HG02763 (cell line): ENCODE measurements around the gene MSS51.
A peak's percentile ranks its signal among the peaks of the same experiment; 100 is the strongest.
"Not testable (repeated sequence)": the region's sequence is repeated elsewhere in the genome, so short reads cannot be mapped to it uniquely, and the experiment has no call there.

Source experiments
- ATAC-seq: cut with Tn5 transposase; IDR thresholded peaks from one replicate; pipeline ENCODE4 v1.9.1; 2021; ENCODE audit warnings: mild to moderate bottlenecking, moderate library complexity; ENCODE audit not compliant: unreplicated experiment

MSS51 gene

DNA sequence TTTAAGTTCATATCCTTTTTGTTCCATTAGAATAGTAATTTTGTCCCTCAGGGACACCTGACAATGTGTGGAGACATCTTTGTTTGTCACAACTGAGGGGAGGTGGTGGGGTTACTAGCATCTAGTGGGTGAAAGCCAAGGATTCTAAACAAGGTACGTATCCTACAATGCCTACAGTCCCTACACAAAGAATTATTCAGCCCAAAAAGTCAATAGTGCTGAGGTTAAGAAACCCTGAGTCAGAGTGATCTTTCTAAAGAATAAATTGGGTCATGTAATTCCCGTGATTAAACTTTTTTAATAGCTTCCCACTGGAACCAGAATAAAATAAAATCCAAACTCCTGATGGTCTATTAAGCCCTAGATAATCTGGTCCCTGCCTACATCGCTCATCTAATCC, 16.8 kb downstream of the MSS51 start:
- ATAC-seq: no peak

GRCh38 chr10:73414230-73414945, 19.0 kb downstream of the MSS51 start:
- no peak for ATAC-seq

DNA sequence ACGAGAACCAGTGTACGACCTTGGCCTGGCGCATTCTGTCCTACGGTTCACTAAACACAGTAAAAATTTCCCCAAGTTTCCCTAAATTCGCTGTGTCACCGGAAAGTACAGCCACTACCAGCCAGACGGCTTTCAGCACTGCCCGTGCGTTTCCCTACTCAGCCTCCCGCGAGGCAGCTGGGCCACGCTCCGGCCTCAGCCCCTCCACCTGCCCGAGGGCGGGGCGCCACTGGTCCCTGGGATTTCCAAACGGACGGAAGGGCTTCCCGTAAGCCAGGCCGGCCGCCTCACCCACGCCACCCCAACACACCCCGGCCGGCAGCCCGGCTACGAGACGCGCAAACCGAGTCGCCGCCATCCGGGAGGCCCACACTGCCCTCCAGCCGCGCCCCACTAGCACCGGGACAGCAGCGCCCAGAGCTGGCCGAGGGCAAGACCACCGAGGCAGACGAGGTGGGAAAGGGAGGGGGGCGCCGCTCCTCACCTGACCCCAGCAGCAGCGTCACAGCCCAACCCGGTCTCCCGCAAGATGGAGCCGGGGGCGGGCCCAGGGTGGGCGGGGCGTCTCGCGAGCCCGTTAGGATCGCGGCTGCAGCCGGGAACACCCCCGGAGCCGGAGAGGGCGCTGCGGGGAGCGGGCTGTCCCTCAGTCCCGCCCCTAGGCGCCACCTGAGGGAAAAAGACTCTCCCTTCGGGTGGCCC, 19.7 kb downstream of the MSS51 start, which contains the start of gene ANXA7:
Gene ANXA7 (minus strand): TSS at position 531 of the 702 bp plus-strand sequence. CDS start 13,202 bp downstream, outside the sequence.
- ATAC-seq: peak; percentile 91

DNA sequence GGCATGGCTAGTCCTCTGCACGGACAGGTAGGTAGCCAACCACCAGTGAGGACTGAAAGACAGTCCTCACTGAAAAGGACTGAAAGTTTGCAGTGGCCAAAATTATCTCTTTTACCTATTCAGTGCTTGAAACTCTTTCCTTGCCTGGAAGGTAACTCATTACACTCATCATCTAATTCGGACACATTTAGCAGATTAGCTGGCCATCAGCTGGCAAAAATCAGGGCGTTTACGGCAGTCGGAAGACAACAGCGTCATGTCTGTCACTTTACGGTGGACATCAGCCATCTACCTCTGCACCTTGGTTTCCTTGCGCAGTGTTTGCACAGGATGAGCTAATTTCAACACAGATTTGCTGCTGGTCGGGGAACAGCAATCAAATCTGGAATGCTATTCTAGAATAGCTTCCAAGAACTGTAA, 20.2 kb downstream of the MSS51 start:
- ATAC-seq: peak; percentile 26

GRCh38 chr10:73410897-73411296, 22.5 kb downstream of the MSS51 start:
- no peak for ATAC-seq

- no peak for ATAC-seq
Observed at GRCh38 chr10:73408978-73409521, 24.3 kb downstream of the MSS51 start.

DNA sequence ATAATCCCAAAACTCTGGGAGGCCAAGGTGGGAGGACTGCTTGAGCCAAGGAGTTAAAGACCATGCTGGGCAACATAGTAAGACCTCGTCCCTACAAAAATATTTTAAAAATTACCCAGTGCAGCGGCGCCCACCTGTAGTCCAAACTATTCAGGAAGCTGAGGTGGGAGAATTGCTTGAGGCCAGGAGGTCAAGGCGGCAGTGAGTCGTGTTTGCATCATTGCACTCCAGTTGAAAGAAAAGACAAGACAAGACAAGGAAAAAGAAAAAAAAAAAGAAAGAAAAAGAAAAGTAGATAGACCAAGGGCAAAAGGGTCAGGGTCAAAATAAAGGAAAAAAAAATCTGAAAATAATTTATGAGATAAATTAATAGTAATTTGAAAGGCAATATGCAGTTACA, 25.3 kb downstream of the MSS51 start:
- no peak for ATAC-seq

DNA sequence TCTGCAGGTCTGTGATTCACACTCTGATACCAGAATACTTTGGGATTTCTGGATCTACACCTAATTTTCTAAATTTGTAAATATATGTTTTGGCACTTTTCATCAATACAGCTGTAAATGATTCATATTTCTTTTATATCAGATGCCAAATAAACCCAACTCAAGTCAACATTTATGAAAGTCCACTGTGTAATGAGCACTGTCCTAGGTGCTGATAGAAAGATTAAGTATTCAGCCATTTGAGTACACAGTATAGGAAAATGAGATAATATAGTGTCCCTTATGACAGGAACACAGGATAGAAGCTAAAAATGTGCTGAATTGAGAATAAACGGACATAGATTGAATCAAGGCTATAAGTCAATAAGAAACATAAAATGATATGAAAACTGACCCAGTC, 25.9 kb downstream of the MSS51 start:
- ATAC-seq: no peak

- ATAC-seq: no peak
Observed at GRCh38 chr10:73406846-73407245, 26.5 kb downstream of the MSS51 start.

DNA sequence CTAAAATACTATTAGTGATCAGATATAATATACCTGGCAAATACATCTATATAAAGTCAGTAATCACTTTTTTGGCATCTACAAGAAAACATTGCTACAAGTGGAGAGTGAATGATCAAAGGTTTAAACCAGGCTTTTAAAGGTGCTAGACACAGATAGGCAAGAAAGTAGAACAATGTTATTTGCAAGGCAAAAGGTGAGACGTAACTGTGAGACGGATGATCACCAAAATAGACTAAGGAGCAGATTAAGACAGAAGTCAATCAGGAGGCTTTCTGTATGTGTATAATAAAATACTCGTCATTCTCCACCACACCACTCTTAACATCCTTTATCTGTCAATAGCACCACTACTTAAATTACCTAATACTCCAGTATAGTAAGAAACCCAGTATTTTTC, 27.8 kb downstream of the MSS51 start:
- no peak for ATAC-seq

DNA sequence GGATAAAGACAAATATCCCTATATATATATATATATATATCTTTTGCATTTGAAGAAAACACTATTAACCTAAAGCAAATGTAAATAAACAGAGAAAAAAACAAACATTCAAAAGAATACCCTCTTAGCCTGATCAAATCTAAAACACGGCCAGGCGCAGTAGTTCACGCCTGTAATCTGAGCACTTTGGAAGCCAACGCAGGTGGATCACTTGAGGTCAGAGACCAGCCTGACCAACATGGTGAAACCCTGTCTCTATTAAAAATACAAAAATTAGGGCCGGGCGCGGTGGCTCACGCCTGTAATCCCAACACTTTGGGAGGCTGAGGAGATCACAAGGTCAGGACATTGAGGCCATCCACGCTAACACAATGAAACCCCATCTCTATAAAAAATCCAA, 28.7 kb downstream of the MSS51 start:
- ATAC-seq: no peak

DNA sequence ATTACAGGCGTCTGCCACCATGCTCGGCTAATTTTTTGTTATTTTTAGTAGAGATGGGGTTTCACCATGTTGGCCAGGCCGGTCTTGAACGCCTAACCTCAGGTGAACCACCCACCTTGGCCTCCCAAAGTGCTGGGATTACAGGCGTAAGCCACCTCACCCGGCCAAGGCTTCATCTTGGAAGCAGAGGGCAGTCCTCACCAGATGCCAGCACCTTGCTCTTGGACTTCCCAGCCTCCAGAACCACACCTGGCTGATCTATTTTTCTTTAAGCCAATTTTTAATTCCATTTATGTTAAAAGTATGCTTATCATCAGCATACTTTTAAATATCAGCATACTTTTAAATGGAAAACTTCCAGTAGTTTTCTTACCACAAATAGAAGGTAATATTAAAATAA, 31.7 kb downstream of the MSS51 start:
- ATAC-seq: no peak

DNA sequence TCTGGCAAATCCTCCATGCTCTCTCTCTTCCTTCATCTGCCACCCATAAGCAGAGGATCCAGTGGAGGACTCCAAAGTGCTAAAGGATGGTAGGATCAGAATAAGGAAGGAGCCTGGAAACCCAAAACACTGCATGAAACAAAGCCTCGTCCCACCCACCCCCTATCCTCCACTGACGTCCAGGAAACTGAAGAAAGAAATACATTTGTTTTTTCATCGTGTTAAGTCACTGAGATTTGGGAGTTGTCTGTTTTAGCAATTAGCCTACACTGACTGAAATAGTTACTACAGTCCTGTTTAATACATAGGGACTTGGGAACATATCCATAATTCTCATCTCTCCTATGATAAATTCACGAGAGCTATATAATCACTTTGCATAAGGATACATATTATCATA, 34.3 kb downstream of the MSS51 start:
- no peak for ATAC-seq

DNA sequence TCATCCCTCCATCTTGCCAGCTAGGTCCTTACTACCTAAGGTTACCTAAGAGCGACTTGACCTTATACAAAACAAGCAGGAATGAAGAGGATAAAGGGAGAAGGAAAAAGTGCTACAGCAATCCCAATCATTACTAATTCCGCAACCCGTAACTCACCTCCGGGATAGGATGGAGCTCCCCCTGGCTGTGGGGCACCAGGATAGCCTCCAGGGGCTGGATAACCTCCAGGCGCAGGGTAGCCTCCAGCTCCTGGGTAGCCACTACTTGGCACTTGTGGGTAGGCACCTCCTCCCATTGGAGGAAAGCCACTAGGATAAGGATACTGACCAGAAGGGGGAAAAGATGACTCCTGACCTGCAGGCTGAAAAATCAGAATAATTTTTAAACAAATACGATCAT, 35.3 kb downstream of the MSS51 start:
- ATAC-seq: no peak

DNA sequence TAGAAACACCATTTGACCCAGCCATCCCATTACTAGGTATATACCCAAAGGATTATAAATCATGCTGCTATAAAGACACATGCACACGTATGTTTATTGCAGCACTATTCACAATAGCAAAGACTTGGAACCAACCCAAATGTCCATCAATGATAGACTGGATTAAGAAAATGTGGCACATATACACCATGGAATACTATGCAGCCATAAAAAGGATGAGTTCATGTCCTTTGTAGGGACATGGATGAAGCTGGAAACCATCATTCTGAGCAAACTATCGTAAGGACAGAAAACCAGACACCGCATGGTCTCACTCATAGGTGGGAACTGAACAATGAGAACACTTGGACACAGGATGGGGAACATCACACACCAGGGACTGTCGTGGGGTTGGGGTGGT, 39.0 kb downstream of the MSS51 start:
- ATAC-seq: not testable (repeated sequence)

DNA sequence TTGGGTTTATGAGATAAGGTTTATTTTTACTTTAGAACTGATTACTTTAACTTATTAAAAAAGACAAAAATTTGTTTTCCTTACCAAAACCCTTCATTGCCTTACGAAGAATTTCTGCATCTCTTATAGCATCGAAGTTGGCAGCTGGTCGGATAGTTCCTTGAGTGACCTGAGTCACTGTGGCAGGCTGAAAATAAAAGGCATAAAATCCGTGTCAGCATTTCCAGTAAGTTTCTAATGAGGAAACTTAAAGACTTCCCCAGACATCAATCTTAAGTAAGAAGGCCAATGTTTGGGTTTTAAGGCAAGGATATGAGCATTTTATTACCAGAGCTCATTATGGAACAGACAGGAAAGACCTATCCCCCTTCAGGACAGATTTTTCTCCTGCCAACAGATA, 45.1 kb downstream of the MSS51 start:
- no peak for ATAC-seq

GRCh38 chr10:73386583-73386982, 46.8 kb downstream of the MSS51 start:
- no peak for ATAC-seq

GRCh38 chr10:73379064-73379748, 54.2 kb downstream of the MSS51 start:
- ATAC-seq: no peak

DNA sequence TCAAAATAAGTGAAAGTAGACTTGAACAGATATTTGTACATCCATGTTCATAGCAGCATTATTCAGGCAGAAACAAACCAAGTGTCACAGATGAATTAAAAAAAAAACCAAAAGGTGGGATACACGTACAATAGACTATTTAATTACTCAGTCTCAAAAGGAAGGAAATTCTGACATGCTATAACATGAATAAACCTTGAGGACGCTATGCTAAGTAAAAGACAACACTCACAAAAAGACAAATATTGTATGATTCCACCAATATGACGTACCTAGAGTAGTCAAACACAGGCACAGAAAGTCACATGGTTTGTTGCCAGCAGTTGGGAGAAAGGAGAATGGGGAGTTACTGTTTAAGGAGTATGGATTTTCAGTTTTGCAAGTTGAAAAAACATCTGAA, 56.7 kb downstream of the MSS51 start:
- ATAC-seq: no peak
